ENCODE results near the gene PRKCZ. TPM values are rescaled to one million over a fixed set of nuclear protein-coding genes. Genes with fewer than 3 reads are reported as not detected.

Gene PRKCZ
- total RNA-seq, 2 experiments from 2014 or later, result 6.7 to 8.0 TPM

GRCh38 chr1:2044510-2045319 lies 5.5 kb upstream of the PRKCZ start:
- H3K4me3 Mint-ChIP-seq, result no peak overlapping the region
- peak; percentile 77 for DNase-seq
- no peak overlapping the region for H3K27ac Mint-ChIP-seq
- CTCF ChIA-PET, result interaction anchor here (0.8 to 2.6 kb wide), 28 partner anchors 9 to 278 kb away, joined by 3 to 28 read pairs (median 4); partner anchors contain the start of gene TMEM52
- no peaks in the 10 kb centered on the region for H3K9me3 Mint-ChIP-seq
- POLR2A ChIA-PET, result interaction anchor here (1.1 to 1.8 kb wide), 2 partner anchors 19 to 101 kb away, joined by 5 to 6 read pairs; no protein-coding TSS in a partner anchor
- H3K27me3 Mint-ChIP-seq, result peaks cover 23% of the 10 kb centered on the region
- no peaks in the 10 kb centered on the region for H3K36me3 Mint-ChIP-seq (ENCODE audit: low read depth)
- peaks cover 20% of the 10 kb centered on the region for H3K4me1 Mint-ChIP-seq

GRCh38 chr1:2045468-2046173 lies 4.6 kb upstream of the PRKCZ start:
- Mint-ChIP-seq H3K27ac (no peak overlapping the region), H3K36me3 (ENCODE audit: low read depth) (no peaks in the 10 kb centered on the region), H3K4me1 (peaks cover 20% of the 10 kb centered on the region), H3K9me3 (no peaks in the 10 kb centered on the region), H3K4me3 (peak overlapping the region; percentile 4), H3K27me3 (peaks cover 23% of the 10 kb centered on the region)
- POLR2A ChIA-PET, result interaction anchor here (1.1 to 1.8 kb wide), 2 partner anchors 20 to 102 kb away, joined by 5 to 6 read pairs; no protein-coding TSS in a partner anchor
- CTCF ChIA-PET, result interaction anchor here (1.1 to 2.6 kb wide), 20 partner anchors 9 to 272 kb away, joined by 3 to 28 read pairs (median 5); no protein-coding TSS in a partner anchor
- DNase-seq, result no peak

- no peaks in the 10 kb centered on the region for H3K36me3 Mint-ChIP-seq (ENCODE audit: low read depth)
- H3K4me3 Mint-ChIP-seq, result no peak overlapping the region
- POLR2A ChIA-PET, result no interaction called here
- peaks cover 23% of the 10 kb centered on the region for H3K27me3 Mint-ChIP-seq
- CTCF ChIA-PET, result interaction anchor here (0.5 to 2.0 kb wide), 3 partner anchors 11 to 161 kb away, joined by 3 to 10 read pairs (median 3); no protein-coding TSS in a partner anchor
- peak; percentile 47 for DNase-seq
- H3K27ac Mint-ChIP-seq, result no peak overlapping the region
- peaks cover 20% of the 10 kb centered on the region for H3K4me1 Mint-ChIP-seq
- H3K9me3 Mint-ChIP-seq, result no peaks in the 10 kb centered on the region
Measured at GRCh38 chr1:2046174-2046917, 3.9 kb upstream of the PRKCZ start.

- no peak overlapping the region for H3K4me3 Mint-ChIP-seq
- POLR2A ChIA-PET, result no interaction called here
Measured at GRCh38 chr1:2046953-2047748, 3.1 kb upstream of the PRKCZ start.

GRCh38 chr1:2047749-2048729 lies 2.2 kb upstream of the PRKCZ start:
- DNase-seq, result no peak
- no peak overlapping the region for H3K27ac Mint-ChIP-seq
- no peaks in the 10 kb centered on the region for H3K36me3 Mint-ChIP-seq (ENCODE audit: low read depth)
- H3K27me3 Mint-ChIP-seq, result peaks cover 23% of the 10 kb centered on the region
- CTCF ChIA-PET, result interaction anchor here (1.0 kb wide), 1 partner anchor 139 kb away, joined by 3 read pairs; no protein-coding TSS in a partner anchor
- H3K4me1 Mint-ChIP-seq, result peaks cover 23% of the 10 kb centered on the region
- POLR2A ChIA-PET, result no interaction called here
- H3K4me3 Mint-ChIP-seq, result peak overlapping the region; percentile 54
- H3K9me3 Mint-ChIP-seq, result no peaks in the 10 kb centered on the region

More at GRCh38 chr1:2046953-2047748, 3.1 kb upstream of the PRKCZ start:
- H3K27ac Mint-ChIP-seq, result no peak overlapping the region
- H3K27me3 Mint-ChIP-seq, result peaks cover 23% of the 10 kb centered on the region
- no peaks in the 10 kb centered on the region for H3K36me3 Mint-ChIP-seq (ENCODE audit: low read depth)
- CTCF ChIA-PET, result interaction anchor here (0.6 to 1.0 kb wide), 2 partner anchors 138 to 162 kb away, joined by 3 read pairs; no protein-coding TSS in a partner anchor
- DNase-seq, result no peak
- H3K4me1 Mint-ChIP-seq, result peaks cover 23% of the 10 kb centered on the region
- H3K9me3 Mint-ChIP-seq, result no peaks in the 10 kb centered on the region

- DNase-seq, result no peak
Measured at GRCh38 chr1:2049225-2049717, 940 bp upstream of the PRKCZ start.

GRCh38 chr1:2050461-2050792 lies 216 bp downstream of the PRKCZ start:
- Mint-ChIP-seq H3K9me3 (no peaks in the 10 kb centered on the region), H3K4me1 (peaks cover 18% of the 10 kb centered on the region), H3K27me3 (peaks cover 20% of the 10 kb centered on the region), H3K4me3 (no peak overlapping the region), H3K36me3 (ENCODE audit: low read depth) (no peaks in the 10 kb centered on the region), H3K27ac (no peak overlapping the region)
- DNase-seq, result no peak
- ChIA-PET CTCF (no interaction called here), POLR2A (no interaction called here)

More at GRCh38 chr1:2049225-2049717, 940 bp upstream of the PRKCZ start:
- no peaks in the 10 kb centered on the region for H3K9me3 Mint-ChIP-seq
- ChIA-PET CTCF (no interaction called here), POLR2A (no interaction called here)
- peaks cover 20% of the 10 kb centered on the region for H3K27me3 Mint-ChIP-seq
- no peak overlapping the region for H3K27ac Mint-ChIP-seq
- peaks cover 19% of the 10 kb centered on the region for H3K4me1 Mint-ChIP-seq
- H3K36me3 Mint-ChIP-seq (ENCODE audit: low read depth), result no peaks in the 10 kb centered on the region
- H3K4me3 Mint-ChIP-seq, result peak overlapping the region; percentile 73

- Mint-ChIP-seq H3K4me3 (peak overlapping the region; percentile 46), H3K27me3 (peaks cover 14% of the 10 kb centered on the region), H3K9me3 (no peaks in the 10 kb centered on the region), H3K4me1 (peaks cover 14% of the 10 kb centered on the region), H3K36me3 (ENCODE audit: low read depth) (no peaks in the 10 kb centered on the region), H3K27ac (no peak overlapping the region)
- ChIA-PET POLR2A (no interaction called here), CTCF (no interaction called here)
- no peak for DNase-seq
Measured at GRCh38 chr1:2050793-2051682, 827 bp downstream of the PRKCZ start.

GRCh38 chr1:2052054-2052679 lies 2.0 kb downstream of the PRKCZ start:
- CTCF ChIA-PET, result no interaction called here
- POLR2A ChIA-PET, result no interaction called here
- H3K9me3 Mint-ChIP-seq, result no peaks in the 10 kb centered on the region
- no peak for DNase-seq
- no peaks in the 10 kb centered on the region for H3K36me3 Mint-ChIP-seq (ENCODE audit: low read depth)
- peaks cover 14% of the 10 kb centered on the region for H3K27me3 Mint-ChIP-seq
- no peak overlapping the region for H3K27ac Mint-ChIP-seq
- peaks cover 14% of the 10 kb centered on the region for H3K4me1 Mint-ChIP-seq
- peak overlapping the region; percentile 10 for H3K4me3 Mint-ChIP-seq

GRCh38 chr1:2052756-2053155 lies 2.5 kb downstream of the PRKCZ start:
- no peak overlapping the region for H3K4me3 Mint-ChIP-seq
- ChIA-PET CTCF (no interaction called here), POLR2A (no interaction called here)
- H3K27me3 Mint-ChIP-seq, result peaks cover 14% of the 10 kb centered on the region
- H3K9me3 Mint-ChIP-seq, result no peaks in the 10 kb centered on the region
- DNase-seq, result no peak
- H3K36me3 Mint-ChIP-seq (ENCODE audit: low read depth), result no peaks in the 10 kb centered on the region
- peaks cover 14% of the 10 kb centered on the region for H3K4me1 Mint-ChIP-seq
- no peak overlapping the region for H3K27ac Mint-ChIP-seq
